GM19238 (cell line): ENCODE results near the gene TMEM225.
"Not testable (repeated sequence)": the region's sequence is repeated elsewhere in the genome, so short reads cannot be mapped to it uniquely, and the experiment has no call there.

ENCODE experiments used
- DNase-seq: peaks from one replicate; pipeline ENCODE4 v3.0.0; 2011; ENCODE audit warnings: low spot score; ENCODE audit not compliant: insufficient read length

TMEM225 gene

GRCh38 chr11:123885570-123885969, at the start of gene TMEM225:
Gene TMEM225, minus strand, starts transcription at chr11:123885670. Its CDS starts 245 bp downstream, at chr11:123885425.
- DNase-seq, result no peak

- DNase-seq, result no peak
Measured at GRCh38 chr11:123924027-123924426, 38.6 kb upstream of the TMEM225 start.

GRCh38 chr11:123920943-123921342, 35.5 kb upstream of the TMEM225 start:
- no peak for DNase-seq

- DNase-seq, result no peak
Measured at GRCh38 chr11:123905826-123906225, 20.4 kb upstream of the TMEM225 start.

GRCh38 chr11:123904932-123905331, 19.5 kb upstream of the TMEM225 start:
- DNase-seq, result no peak

- DNase-seq, result no peak
Measured at GRCh38 chr11:123903932-123904331, 18.5 kb upstream of the TMEM225 start.

GRCh38 chr11:123901867-123902266, 16.4 kb upstream of the TMEM225 start, which contains the start of gene OR8D4:
Gene OR8D4, plus strand, starts transcription at chr11:123902167. Its CDS starts 4,265 bp downstream, at chr11:123906432.
- no peak for DNase-seq

- no peak for DNase-seq
Measured at GRCh38 chr11:123899792-123900191, 14.3 kb upstream of the TMEM225 start.

GRCh38 chr11:123892031-123892430, 6.6 kb upstream of the TMEM225 start:
- DNase-seq, result no peak

GRCh38 chr11:123880912-123881311, 4.6 kb downstream of the TMEM225 start:
- no peak for DNase-seq

GRCh38 chr11:123867795-123868194, 17.7 kb downstream of the TMEM225 start:
- not testable (repeated sequence) for DNase-seq

- not testable (repeated sequence) for DNase-seq
Measured at GRCh38 chr11:123865293-123865692, 20.2 kb downstream of the TMEM225 start.

- no peak for DNase-seq
Measured at GRCh38 chr11:123859731-123860130, 25.7 kb downstream of the TMEM225 start.

GRCh38 chr11:123856444-123856843, 29.0 kb downstream of the TMEM225 start:
- no peak for DNase-seq

- no peak for DNase-seq
Measured at GRCh38 chr11:123853038-123853437, 32.4 kb downstream of the TMEM225 start.

GRCh38 chr11:123852321-123852720, 33.1 kb downstream of the TMEM225 start:
- no peak for DNase-seq

- no peak for DNase-seq
Measured at GRCh38 chr11:123851110-123851509, 34.4 kb downstream of the TMEM225 start.

- no peak for DNase-seq
Measured at GRCh38 chr11:123841174-123841573, 44.3 kb downstream of the TMEM225 start.

GRCh38 chr11:123839131-123839530, 46.3 kb downstream of the TMEM225 start:
- DNase-seq, result no peak

- DNase-seq, result no peak
Measured at GRCh38 chr11:123838659-123839058, 46.8 kb downstream of the TMEM225 start.

- DNase-seq, result no peak
Measured at GRCh38 chr11:123838199-123838598, 47.3 kb downstream of the TMEM225 start.

- DNase-seq, result no peak
Measured at GRCh38 chr11:123833095-123833494, 52.4 kb downstream of the TMEM225 start.
